HG02970 (cell line): ENCODE data around the gene MMP10.
"Not testable (repeated sequence)": the region's sequence is repeated elsewhere in the genome, so short reads cannot be mapped to it uniquely, and the experiment has no call there.

Experiments used
- ATAC-seq: cut with Tn5 transposase; IDR thresholded peaks from one replicate; pipeline ENCODE4 v1.9.1; 2021; ENCODE audit warnings: mild to moderate bottlenecking, moderate library complexity, moderate number of reproducible peaks; ENCODE audit not compliant: unreplicated experiment, low FRiP score

MMP10 gene

DNA sequence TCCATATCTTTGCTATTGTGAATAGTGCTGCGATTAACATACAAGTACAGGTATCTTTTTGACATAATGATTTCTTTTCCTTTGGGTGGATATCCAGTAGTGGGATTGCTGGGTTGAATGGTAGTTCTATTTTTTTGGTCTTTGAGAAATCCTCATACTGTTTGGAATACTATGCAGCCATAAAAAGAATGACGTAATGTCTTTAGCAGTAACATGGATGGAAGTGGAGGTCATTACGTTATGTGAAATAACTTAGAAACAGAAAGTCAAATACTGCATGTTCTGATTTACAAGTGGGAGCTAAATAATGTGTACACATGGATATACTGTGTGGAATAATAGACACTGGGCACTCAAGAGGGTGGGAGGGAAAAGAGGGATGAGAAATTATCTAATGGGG is 4.0 kb upstream of the MMP10 start:
- ATAC-seq = no peak

DNA sequence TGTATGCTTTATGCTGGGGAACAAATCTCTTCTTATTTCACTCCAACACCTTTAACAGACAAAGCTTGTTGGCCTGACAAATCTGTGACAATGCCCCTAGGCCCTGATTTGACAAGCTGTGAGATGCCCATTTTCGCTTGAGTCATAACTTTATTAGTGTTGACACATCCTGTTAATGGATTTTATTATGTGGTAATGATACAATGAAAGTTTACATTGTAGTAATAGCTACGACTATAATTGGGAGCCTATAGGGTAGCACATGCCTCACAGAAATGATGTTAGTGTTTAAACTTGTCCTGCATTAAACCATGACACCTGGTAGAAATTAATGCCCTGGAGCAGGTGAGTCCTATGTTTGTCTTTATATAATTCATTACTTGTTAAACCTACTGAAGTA is 3.3 kb upstream of the MMP10 start:
- no peak for ATAC-seq

DNA sequence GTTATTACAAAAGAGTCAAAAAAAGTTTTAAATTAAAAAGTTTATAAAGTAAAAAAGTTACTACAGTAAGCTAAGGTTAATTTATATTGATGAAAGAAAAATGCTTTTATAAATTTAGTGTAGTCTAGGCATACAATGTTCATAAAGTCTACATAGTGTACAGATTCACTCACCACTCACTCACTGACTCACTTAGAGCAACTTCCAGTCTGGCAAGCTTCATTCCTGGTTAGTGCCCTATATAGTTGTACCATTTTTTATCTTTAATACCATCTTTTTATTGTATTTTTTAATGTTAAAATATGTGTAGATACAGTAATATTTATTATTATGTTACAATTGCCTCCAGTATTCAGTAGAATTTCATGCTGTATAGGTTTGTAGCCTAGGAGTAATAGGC is 2.6 kb upstream of the MMP10 start:
- ATAC-seq = no peak

DNA sequence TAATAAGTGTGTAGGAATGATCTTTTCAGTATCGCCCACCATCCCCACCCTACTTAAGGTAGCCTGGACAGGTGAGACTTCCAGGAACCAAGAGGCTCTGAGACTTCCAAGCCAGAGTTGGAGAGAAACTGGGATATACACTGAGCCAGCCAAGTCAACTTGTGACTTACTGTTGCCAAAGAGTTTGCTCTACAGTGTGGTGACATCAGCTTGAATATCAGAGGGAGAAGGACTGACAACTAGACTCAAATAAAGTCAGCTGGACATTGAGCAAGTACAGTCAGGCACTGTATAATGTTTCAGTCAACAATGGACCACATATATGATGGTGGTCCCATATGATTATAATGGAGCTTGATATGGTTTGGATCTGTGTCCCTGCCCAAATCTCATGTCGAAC is 1.2 kb upstream of the MMP10 start:
- no peak for ATAC-seq

DNA sequence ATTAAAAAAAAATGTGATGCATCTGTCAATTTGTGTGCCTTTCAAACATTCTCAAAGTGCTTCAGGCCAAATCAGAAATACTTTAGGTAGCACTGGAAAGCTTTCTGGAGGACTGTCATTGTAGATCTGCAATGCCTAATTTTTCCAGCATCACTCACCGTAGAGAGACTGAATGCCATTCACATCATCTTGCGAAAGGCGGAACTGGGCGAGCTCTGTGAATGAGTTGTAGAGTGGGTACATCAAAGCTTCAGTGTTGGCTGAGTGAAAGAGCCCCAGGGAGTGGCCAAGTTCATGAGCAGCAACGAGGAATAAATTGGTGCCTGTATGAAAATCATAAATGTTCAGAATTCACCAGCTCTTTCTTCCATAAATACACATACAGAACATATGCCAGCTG is 4.0 kb downstream of the MMP10 start:
- ATAC-seq = no peak

DNA sequence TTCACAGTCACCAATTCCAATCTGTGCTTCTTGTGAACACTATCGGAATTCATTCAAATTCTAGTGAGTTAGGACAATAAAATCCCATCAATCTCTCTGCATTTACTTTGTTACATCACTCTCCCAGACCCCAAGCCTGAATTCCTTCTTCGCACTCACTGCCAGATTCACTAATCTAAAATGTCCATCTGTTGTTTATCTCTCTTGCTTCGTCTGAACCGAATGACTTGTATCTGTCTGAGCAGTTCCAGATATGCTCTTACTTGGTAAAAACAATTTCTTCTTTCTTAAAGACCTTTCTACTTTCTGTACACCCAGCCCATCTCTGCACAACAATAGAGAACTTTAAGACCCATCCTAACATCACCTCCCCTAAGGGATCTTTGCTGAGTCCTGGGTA is 7.0 kb downstream of the MMP10 start:
- ATAC-seq = no peak

DNA sequence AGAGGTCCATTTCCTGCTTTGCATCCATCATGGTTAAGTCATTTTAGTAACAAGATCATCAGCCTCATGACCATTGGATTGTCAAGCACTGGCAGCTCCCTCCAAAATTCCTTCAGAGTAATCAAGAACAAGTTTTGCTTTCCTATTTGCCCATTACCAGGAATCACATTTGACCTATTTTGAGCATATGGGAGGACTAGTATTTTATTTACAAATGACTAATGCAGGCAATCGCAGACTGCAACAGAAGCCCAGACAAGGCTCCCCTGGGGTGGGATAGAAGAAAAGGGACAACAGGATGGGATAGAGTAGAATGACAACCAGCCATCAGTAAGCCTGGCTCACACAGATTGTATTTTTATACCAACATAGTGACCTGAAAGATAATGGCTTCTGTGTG is 9.1 kb downstream of the MMP10 start:
- no peak for ATAC-seq

DNA sequence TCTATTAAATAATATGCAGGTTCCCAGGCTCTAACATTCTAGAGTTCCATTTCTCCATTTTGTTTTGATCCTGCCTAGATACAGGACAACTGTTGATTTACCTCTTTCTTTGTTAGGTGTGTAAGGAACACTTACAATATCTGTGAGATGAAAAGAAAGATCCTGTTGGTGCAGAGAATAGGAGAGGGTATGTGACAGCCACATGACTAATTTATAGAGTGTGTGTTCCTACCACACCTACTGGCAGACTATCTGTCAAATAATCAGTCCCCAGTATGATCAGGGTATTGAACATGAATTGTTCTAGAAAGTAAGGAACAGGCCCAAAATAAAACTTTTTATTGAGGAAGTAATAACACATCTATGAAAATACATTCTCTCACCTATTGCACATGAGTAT is 10.2 kb downstream of the MMP10 start:
- no peak for ATAC-seq

DNA sequence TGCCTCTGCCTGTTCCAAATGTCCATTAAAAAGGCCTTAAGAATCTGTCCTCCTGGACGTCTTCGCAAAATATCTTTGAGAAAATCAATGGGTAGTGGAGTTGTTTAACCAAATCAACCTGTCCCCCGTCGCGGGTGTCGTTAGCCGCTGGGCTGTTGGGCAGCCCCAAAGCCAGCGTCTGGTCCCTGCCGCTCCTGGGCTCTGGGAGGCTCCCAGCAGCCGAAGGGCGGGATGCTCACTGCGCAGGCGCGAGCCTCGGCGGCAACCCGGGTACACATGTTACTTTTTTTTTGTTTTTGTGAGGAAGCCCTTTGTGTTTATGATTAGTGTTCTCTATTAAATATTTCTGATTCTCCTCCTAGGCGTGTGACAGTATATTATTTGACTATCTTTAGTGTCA is 12.6 kb downstream of the MMP10 start:
- no peak for ATAC-seq

DNA sequence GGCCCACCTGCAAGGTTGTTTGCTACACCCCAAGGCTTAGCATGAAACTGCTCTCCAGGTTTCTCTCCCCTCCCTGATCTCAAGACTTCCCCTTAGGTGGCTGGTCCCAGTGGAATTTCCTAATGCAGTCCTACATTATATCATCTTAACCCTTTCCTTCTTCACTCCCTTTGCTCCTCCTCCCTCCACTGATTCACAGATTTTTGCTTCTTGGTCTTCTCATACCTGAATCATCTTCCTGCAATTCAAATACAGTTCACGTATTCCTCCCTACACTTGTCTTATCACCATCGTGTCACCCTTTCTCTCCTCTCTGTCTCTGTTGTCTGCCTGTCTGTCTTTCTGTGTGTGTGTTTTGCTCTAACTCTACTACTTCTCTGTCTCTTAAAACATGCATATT is 17.0 kb downstream of the MMP10 start:
- no peak for ATAC-seq

DNA sequence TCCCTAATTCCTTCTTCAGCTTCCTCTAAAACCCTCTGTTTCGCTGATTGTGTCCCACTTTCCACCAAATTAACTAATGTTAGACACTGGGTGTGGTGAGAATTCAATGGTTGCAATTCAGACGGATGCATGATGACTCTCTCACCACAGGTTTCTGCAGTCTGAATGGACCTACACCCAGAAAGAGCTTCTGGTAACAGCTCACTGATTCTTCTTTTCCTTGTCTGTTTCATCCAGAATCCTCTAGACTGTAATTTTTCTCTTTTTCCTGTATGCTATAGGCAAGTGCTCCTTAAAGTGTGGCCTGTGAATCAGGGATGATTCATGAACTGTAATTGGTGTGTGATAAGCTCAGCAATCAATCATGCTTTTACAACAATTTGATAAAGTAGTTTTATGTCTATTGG is 18.1 kb downstream of the MMP10 start:
- no peak for ATAC-seq

DNA sequence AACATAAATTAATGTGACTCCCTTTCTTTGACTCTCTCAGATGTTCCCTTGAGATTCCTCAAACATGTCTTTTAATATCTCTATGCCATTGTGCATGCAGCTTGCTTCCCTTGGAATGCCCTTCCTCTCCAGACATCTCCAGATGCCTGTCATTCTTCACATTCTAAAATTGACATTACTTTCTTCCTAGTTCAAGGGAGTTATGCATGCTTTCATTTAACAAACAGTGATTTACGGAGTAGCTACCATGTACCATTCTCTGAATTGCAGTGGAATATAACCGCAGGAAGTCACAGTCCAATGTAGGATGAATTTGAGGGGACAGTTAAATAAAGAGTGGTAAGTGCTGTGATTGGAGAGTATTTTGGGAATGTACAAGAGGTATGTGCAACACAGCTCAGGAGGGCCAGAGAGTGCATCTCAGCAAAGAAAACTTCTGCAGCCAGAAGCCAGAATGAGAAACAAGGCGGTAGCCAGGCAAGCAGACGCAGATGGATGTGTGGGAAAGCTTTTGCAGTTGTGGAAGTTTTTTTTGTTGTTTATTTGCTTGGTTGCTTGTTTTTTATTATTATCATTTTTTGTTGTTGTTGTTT is 18.7 kb downstream of the MMP10 start:
- ATAC-seq = no peak

DNA sequence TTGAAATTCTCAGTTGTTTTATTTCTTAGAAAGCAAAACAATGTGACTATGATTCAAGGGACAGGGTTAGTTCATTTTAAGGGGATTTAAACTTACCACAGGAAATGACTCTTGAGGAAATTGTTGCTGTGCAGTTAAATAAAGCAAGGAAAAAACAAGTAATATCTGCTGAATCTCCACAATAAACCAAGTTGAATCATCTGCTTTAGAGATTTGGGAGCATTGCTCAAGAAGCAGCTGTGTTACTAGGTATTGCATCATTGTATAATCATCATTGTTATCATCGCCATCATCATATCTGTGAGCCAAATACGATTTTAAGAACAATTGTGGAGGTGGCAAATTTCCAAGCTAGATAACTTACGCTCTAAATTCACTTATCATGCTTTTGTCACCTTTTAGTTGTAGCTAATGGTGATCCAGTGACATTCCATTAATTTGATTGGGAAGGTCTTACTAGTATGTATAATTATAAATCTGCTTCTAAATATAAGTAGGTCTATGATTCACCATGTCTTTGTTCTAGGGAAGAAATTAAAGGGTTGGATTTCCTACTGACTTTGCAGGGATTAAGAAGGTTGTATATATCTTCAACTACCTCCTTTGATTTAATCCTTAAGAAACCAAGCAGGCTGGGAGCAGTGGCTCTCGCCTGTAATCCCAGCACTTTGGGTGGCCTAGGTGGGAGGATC is 19.9 kb downstream of the MMP10 start:
- no peak for ATAC-seq

DNA sequence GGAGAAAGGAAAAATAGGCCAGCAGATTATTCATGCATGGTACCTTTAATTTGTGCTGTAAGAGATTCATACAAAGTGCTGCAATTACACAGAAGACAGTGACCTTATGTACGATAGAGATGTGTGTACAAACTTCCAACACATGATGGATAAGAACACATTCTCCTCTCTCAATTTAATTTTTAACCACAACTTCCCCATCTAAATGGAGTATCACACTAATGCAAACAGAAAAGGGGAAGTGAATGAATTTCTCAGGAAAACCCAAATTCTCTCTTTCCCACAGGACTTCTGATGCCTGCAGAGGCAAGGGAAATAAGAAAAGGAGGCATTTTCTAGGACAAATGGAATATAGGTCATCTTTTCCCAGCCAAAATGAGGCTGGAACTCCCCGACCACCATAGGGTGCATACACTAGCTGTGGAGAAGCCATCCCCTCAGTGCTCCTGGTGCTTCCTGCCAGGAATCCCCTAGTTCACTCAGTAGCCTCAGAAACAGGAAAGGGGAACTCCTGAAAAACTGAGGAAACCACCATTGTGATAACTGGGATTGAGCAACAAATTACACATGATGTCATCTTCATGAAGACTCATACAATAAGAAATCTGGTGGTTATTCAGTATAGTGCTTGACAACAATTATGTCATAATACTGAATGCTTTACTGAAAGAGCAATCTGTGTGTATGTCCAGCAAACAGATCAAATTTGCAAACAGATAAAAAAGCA is 22.4 kb downstream of the MMP10 start:
- no peak for ATAC-seq

DNA sequence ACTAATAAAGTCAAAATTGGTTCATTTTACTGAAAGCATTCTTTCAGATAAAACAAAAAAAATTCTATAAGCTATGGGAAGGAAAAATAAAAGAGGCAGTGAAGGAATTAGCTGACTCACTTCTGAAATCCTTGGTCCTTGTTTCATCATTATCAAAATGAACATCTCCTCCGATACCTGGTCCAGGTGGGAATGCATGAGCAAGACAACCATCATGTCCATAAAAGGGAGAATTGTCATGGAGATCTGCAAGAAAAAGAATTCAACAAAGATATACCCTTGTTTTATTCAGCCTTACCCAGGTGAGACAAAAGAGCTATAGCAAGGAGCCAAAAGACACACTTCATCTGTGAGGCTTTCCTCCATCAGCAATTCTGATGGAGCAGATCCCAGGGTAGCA is 27.2 kb downstream of the MMP10 start:
- no peak for ATAC-seq

DNA sequence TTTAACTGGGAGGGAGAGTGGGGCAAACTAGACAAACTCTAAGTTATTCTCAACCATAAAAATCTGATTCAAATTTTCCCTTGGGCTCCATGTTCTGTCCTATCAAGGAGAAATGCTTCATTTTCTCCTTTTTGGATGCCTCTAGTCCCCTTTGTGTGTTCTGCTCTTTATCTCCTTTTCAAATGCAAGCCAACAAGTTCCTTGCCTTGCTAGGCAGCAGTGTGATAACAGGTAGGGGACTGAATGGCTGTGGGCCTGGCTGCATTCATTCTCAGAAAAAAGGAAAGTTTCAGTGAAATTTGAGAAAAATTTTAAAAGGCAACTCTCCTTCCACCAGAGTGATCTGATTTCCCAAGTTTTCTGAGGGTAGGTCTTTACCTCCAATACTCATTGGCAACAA is 28.8 kb downstream of the MMP10 start:
- no peak for ATAC-seq

DNA sequence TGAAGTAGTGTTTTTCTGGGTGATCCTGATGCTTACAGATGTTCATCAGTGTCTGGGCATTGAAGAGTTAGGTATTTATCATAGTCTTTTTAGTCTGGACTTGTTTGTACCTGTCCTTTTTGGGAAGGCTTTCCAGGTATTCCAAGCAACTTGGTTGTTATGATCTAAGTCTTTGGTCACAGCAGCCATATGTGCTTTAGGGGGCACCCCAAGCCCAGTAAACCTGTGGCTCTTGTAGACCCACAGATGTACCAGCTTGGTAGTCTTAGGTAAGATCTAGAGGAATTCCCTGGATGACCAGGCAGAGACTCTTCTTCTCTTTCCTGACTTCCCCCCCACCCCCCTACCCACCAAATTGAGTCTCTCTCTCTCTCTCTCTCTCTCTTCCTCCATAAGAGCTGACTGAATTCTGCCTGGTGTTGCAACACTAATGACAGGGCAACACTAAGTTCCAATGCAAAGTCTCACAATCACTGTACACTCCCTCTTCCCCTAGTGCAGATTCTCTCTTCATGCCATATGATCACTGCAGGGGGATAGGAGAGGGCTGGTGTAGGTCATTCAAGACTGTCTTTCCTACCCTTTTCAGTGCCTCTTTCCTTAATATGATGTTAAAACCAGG is 31.2 kb downstream of the MMP10 start:
- no peak for ATAC-seq

DNA sequence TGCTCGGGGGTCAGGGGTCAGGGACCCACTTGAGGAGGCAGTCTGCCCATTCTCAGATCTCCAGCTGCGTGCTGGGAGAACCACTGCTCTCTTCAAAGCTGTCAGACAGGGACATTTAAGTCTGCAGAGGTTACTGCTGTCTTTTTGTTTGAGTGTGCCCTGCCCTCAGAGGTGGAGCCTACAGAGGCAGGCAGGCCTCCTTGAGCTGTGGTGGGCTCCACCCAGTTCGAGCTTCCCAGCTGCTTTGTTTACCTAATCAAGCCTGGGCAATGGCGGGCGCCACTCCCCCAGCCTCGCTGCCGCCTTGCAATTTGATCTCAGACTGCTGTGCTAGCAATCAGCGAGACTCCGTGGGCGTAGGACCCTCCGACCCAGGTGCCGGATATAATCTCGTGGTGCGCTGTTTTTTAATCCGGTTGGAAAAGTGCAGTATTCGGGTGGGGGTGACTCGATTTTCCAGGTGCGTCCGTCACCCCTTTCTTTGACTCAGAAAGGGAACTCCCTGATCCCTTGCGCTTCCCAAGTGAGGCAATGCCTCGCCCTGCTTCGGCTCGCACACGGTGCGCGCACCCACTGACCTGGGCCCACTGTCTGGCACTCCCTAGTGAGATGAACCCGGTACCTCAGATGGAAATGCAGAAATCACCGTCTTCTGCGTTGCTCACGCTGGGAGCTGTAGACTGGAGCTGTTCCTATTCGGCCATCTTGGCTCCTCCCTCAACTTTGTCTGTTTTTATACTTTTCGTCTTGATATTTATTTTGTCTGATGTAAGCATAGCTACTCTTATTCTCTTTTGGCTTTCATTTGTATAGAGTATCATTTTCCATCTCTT is 33.5 kb downstream of the MMP10 start:
- ATAC-seq = not testable (repeated sequence)

DNA sequence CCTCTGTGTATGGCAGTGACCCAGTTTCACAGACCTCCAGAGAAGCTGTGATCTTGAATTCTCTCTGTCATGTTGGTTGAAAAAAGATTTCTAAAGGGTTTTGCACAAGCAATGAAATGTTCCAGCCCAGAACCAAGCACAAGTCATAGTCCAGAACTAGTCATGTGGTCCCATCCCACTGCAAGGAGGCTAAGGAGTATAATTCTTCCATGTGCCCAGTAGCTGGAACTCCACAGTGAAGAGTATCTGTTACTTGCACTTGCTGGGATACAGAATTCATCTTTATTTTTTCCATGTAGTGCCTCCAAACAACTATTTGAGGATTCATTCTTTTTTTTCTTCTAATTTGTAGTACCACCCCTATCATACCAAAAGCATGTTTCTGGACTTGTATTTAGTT is 45.8 kb downstream of the MMP10 start:
- ATAC-seq = no peak

DNA sequence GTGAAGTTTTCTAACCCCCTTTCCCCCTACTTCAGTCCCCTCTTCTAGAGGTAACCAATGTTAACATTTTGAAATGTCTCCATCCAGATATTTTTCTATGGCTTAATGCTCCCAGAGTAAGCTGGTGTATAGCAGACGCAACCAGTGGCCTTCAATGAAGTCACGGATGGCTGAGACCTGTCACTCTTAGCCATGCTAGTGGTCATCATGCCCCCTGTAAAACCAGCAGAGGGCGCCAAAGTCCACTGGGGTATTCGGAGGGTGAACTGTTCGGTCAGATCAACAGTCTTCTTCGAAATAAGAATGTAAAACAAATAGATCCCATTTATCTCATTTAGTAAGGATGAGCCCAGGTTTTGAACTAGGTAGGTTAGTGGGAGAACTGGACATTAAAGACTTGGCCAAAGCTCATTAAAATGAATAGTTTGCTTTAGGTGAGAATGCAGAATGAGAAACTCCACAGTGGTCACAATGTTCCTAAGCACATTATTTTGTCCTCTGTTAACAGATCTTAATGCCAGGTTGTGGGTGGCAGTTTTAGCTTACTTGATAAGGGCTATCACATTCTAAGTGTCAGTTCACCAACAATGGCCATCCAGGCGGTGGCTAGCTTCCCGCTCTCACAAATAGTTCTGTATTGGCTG is 47.1 kb downstream of the MMP10 start:
- ATAC-seq = no peak
